Omental fat pad (tissue), 4 donors: ENCODE data around the gene CYP19A1. TPM values are rescaled to one million over a fixed set of nuclear protein-coding genes. Genes with fewer than 3 reads are reported as not detected.
"Not testable (repeated sequence)": the region's sequence is repeated elsewhere in the genome, so short reads cannot be mapped to it uniquely, and the experiment has no call there.

Experiments used
- ATAC-seq: fragments of 150-250 bp; one replicate; pipeline ENCODE4 v1.9.1; 2016; ENCODE audit warnings: mild to moderate bottlenecking, moderate library complexity; ENCODE audit not compliant: low FRiP score
- DNase-seq: peaks from one replicate; pipeline ENCODE4 v3.0.0-alpha.2; 2019; ENCODE audit warnings: low spot score
- total RNA-seq, 4 donors: library from RNA; depleted of rRNA; stranded (reverse); fragments of >200 nt; gene quantifications; one replicate each; pipeline ENCODE4 v1.1.0, GENCODE V29; 2016
- TF ChIP-seq, protein P1 (sequence below), 3 donors: fragments of 450-650 bp; IDR thresholded peaks; one replicate each; pipeline ENCODE4 v1.5.1; 2016 to 2017; ENCODE audit warnings: antibody characterized with exemption in 3 of 3, mild to moderate bottlenecking in 3 of 3, moderate library complexity in 2 of 3

Gene CYP19A1
- total RNA-seq, 4 donors from 2014 or later = 1.5 to 16.2 (median 6.8) TPM; not detected in 1

GRCh38 chr15:51191072-51191670 lies 147.2 kb downstream of the CYP19A1 start:
- DNase-seq (no peak), ATAC-seq (no peak)
- TF ChIP-seq, protein P1, sequence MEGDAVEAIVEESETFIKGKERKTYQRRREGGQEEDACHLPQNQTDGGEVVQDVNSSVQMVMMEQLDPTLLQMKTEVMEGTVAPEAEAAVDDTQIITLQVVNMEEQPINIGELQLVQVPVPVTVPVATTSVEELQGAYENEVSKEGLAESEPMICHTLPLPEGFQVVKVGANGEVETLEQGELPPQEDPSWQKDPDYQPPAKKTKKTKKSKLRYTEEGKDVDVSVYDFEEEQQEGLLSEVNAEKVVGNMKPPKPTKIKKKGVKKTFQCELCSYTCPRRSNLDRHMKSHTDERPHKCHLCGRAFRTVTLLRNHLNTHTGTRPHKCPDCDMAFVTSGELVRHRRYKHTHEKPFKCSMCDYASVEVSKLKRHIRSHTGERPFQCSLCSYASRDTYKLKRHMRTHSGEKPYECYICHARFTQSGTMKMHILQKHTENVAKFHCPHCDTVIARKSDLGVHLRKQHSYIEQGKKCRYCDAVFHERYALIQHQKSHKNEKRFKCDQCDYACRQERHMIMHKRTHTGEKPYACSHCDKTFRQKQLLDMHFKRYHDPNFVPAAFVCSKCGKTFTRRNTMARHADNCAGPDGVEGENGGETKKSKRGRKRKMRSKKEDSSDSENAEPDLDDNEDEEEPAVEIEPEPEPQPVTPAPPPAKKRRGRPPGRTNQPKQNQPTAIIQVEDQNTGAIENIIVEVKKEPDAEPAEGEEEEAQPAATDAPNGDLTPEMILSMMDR (IDR thresholded peaks at IDR 0.05) = no peak

DNA sequence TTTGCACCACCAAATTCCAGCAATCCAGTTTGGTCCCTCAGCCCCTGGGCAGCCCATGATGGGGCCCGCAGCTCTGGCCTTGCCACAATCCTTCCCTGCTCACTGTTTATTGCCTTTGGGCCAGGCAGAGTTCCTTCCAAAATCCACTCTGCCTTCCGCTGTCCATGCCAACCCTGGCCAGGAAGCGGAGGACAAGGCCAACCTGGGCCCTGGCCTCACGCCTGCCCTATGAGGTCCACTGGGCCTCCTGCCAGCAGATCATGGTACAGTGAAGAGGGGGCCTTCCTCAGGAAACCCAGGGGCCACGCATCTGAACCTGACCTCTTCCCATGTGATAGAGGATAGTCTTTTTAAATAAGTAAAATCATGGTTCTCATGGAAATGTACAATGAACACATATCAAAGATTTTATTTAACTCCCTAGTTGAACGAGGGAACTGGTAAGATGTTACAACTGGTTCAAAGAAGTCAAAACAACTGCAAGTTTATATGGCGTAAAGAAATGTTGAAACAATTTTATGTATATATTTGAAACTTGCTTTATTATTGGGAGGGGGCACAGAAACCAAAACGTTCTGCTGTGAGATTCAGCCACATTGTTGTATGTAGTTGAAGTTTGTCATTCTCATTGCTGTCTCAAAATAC lies 147.8 kb downstream of the CYP19A1 start:
- no peak for DNase-seq
- no peak for ATAC-seq
- TF ChIP-seq, protein P1 (IDR thresholded peaks at IDR 0.05) = no peak

DNA sequence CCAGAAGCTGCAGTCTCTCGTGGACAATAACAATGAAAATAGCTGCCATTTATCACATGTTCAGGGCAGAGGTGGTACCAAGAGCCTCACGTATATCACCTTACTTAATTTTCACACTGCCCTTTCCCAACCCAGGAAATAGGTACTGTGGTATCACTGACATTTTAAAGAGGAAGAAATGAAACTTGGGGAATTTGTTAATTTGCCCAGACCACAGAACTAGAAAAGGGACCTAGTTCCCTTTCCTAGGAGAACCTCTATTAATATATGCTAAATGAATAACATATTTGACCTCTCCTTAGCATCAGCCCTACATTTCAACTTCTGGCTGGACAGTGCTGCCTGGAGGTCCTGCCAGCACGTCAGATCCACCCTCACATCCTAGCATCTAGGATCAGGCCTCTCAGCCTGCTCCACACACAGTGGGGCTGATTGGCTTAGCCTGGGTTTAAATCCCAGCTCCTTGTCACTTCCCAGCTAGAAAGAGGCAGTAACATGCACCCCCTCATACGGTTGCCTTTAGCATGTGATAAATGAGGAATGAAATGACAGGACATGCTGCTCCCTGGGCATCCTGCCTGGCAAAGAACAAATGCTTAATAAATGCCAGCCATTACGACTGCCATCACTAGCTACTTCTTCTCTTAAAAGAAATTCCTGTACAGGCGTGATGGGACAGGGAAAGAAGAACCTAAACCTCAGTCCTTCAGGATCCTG lies 148.6 kb downstream of the CYP19A1 start:
- ATAC-seq = no peak

GRCh38 chr15:51188791-51189190 lies 149.6 kb downstream of the CYP19A1 start:
- not testable (repeated sequence) for ATAC-seq, DNase-seq

More for the DNA sequence above, 148.6 kb downstream of the CYP19A1 start:
- TF ChIP-seq, protein P1 (IDR thresholded peaks at IDR 0.05) = no peak
- no peak for DNase-seq

DNA sequence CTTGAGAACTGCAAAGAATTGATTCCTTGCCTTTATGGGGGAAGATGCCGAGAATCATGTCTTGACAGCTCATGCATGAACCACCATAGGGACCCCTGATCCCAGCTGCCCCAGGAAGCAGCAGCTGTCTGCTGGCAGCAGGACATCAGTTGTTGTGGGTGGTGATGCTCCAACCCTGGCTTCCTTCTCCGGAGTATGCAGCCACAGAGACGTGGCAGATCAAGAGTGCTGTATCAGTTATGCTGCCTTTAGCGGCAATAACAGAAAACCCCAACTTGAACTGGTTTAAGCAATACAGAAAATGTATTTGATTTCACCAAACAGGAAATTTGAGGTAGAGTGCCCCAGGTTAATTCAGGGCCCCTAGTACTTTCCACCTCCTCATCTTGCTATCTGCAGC lies 151.5 kb downstream of the CYP19A1 start:
- ATAC-seq = no peak
- TF ChIP-seq, protein P1 (IDR thresholded peaks at IDR 0.05) = no peak
- DNase-seq = no peak

DNA sequence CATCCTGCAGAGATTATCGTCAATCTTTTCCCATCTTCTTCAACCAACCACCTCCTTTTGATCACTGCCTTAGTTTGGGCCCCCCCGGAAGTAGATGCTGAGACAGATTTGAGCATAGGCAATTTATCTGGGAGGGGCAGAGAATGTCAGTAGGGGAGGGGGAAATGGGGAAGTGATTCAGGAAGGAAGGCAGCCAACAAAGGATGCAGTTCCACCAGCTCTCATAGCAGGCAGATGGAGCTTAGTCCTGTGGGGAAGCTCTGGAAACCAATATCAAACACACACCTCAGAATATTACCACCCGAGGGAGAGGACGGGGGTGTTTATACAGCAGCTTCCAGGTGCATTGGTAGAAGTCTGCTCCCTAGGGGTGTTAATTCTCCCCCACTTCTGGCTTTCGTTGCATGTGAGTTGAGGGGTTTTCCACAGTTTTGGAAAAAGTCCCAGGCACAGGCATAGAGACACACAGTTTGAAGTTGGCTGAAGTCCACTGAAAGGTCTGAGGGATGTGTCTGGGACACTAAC lies 152.2 kb downstream of the CYP19A1 start:
- ATAC-seq = no peak
- DNase-seq = no peak
- TF ChIP-seq, protein P1 (IDR thresholded peaks at IDR 0.05) = no peak
